ENCODE data around the gene BLOC1S4. TPM values are rescaled to one million over a fixed set of nuclear protein-coding genes. Genes with fewer than 3 reads are reported as not detected.
"Not testable (repeated sequence)": the region's sequence is repeated elsewhere in the genome, so short reads cannot be mapped to it uniquely, and the experiment has no call there.

The BLOC1S4 gene
- total RNA-seq, 1 experiment from 2014 or later = 23.8 TPM

GRCh38 chr4:6716958-6717655 is 1.1 kb downstream of the BLOC1S4 start:
- no peak for DNase-seq (ENCODE audit: low read depth)

GRCh38 chr4:6718932-6719610 is 3.1 kb downstream of the BLOC1S4 start:
- no peak for DNase-seq (ENCODE audit: low read depth)

GRCh38 chr4:6719611-6720179 is 3.7 kb downstream of the BLOC1S4 start:
- DNase-seq (ENCODE audit: low read depth) = no peak

GRCh38 chr4:6720202-6720699 is 4.3 kb downstream of the BLOC1S4 start:
- peak; percentile 62 for DNase-seq (ENCODE audit: low read depth)

GRCh38 chr4:6721121-6721520 is 5.1 kb downstream of the BLOC1S4 start:
- DNase-seq (ENCODE audit: low read depth) = no peak

GRCh38 chr4:6722891-6723290 is 6.9 kb downstream of the BLOC1S4 start:
- no peak for DNase-seq (ENCODE audit: low read depth)

GRCh38 chr4:6723851-6724250 is 7.9 kb downstream of the BLOC1S4 start:
- no peak for DNase-seq (ENCODE audit: low read depth)

- DNase-seq (ENCODE audit: low read depth) = no peak
These were observed 8.6 kb downstream of the BLOC1S4 start for GRCh38 chr4:6724421-6725111.

- not testable (repeated sequence) for DNase-seq (ENCODE audit: low read depth)
These were observed 9.5 kb downstream of the BLOC1S4 start for GRCh38 chr4:6725427-6725961.

GRCh38 chr4:6727081-6727942 is 11.3 kb downstream of the BLOC1S4 start:
- DNase-seq (ENCODE audit: low read depth) = no peak

GRCh38 chr4:6727943-6728250 is 11.9 kb downstream of the BLOC1S4 start:
- DNase-seq (ENCODE audit: low read depth) = no peak

- DNase-seq (ENCODE audit: low read depth) = no peak
These were observed 12.5 kb downstream of the BLOC1S4 start for GRCh38 chr4:6728320-6729029.

- no peak for DNase-seq (ENCODE audit: low read depth)
These were observed 14.8 kb downstream of the BLOC1S4 start for GRCh38 chr4:6730603-6731317.

- DNase-seq (ENCODE audit: low read depth) = no peak
These were observed 15.3 kb downstream of the BLOC1S4 start for GRCh38 chr4:6731318-6731675.

GRCh38 chr4:6731780-6732179 is 15.8 kb downstream of the BLOC1S4 start:
- DNase-seq (ENCODE audit: low read depth) = no peak

GRCh38 chr4:6732441-6733357 is 16.7 kb downstream of the BLOC1S4 start:
- peak; percentile 69 for DNase-seq (ENCODE audit: low read depth)

- no peak for DNase-seq (ENCODE audit: low read depth)
These were observed 17.6 kb downstream of the BLOC1S4 start for GRCh38 chr4:6733358-6734164.

Data from HT1080 (cell line).